GM12873 (cell line): Measurements from ENCODE around the gene PTPRK.

Experiments
- TF ChIP-seq, protein P1 (sequence below): IDR thresholded peaks from 2 replicates; pipeline ENCODE4 v1.5.1; 2012; ENCODE audit warnings: low read depth, mild to moderate bottlenecking, moderate library complexity, low read length, control low read depth; ENCODE audit not compliant: insufficient read depth; ENCODE audit errors: missing control alignments

The PTPRK gene

GRCh38 chr6:128541261-128541660 is 20.9 kb upstream of the PTPRK start:
- TF ChIP-seq, protein P1, sequence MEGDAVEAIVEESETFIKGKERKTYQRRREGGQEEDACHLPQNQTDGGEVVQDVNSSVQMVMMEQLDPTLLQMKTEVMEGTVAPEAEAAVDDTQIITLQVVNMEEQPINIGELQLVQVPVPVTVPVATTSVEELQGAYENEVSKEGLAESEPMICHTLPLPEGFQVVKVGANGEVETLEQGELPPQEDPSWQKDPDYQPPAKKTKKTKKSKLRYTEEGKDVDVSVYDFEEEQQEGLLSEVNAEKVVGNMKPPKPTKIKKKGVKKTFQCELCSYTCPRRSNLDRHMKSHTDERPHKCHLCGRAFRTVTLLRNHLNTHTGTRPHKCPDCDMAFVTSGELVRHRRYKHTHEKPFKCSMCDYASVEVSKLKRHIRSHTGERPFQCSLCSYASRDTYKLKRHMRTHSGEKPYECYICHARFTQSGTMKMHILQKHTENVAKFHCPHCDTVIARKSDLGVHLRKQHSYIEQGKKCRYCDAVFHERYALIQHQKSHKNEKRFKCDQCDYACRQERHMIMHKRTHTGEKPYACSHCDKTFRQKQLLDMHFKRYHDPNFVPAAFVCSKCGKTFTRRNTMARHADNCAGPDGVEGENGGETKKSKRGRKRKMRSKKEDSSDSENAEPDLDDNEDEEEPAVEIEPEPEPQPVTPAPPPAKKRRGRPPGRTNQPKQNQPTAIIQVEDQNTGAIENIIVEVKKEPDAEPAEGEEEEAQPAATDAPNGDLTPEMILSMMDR = no peak

- TF ChIP-seq, protein P1 = no peak
These were observed 18.4 kb upstream of the PTPRK start for GRCh38 chr6:128538763-128539162.

DNA sequence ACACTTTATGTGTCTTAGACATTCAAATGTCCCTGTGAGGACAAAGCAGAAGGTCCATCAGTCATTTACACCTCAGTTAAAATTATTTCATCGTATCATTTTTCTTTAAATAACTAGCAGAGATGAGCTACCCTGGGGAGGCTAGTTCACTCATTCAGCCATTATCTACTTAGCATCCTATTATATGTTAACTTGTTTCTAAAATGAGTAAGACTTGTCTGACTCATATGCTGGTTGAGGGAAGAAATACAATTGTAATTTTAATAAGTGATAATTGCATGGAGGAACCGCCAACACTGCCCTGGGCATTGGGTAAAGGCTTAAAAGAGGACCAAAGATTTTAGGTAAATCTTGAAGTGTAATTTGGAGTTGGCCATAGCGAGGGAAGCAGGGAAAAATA is 12.4 kb upstream of the PTPRK start:
- TF ChIP-seq, protein P1 = no peak

- TF ChIP-seq, protein P1 = no peak
These were observed 11.7 kb upstream of the PTPRK start for GRCh38 chr6:128532136-128532535.

DNA sequence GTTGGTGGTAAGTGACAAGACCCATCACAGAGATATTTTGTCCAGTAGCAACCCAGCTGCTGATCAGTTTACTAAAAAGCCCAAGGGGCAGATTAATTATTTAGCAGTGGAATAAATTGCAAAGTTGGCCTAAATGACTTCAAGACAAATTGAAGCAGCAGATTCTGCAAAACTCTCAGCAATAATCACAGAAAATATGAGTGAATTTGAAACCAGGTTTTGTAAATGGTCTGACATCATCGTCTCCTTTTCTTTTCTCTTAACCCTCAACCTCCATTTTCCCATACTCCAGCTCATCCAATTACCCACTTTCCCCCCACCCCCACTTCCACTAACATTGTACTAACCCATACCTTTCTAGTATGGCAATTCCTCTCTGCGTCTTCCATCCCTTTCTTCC is 11.3 kb upstream of the PTPRK start:
- TF ChIP-seq, protein P1 = no peak

DNA sequence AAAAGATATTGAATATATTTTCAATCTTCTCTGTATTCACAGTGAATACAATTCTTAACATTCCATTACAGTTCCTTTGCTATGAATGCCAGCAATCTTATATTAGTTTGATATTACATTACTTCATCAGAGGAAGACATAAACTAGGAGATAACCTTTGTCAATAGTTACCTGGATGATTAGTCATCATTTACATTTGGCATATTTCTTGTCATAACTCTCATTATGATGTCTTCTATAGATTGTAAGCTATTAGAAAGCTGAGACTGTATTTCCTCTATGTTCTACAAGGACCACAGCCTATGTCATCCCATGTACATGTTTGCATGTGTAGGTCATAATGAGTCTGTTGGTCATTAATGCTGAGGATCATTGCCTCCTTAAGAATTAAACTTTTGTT is 7.8 kb upstream of the PTPRK start:
- TF ChIP-seq, protein P1 = no peak

GRCh38 chr6:128527375-128527774 is 7.0 kb upstream of the PTPRK start:
- TF ChIP-seq, protein P1 = no peak

DNA sequence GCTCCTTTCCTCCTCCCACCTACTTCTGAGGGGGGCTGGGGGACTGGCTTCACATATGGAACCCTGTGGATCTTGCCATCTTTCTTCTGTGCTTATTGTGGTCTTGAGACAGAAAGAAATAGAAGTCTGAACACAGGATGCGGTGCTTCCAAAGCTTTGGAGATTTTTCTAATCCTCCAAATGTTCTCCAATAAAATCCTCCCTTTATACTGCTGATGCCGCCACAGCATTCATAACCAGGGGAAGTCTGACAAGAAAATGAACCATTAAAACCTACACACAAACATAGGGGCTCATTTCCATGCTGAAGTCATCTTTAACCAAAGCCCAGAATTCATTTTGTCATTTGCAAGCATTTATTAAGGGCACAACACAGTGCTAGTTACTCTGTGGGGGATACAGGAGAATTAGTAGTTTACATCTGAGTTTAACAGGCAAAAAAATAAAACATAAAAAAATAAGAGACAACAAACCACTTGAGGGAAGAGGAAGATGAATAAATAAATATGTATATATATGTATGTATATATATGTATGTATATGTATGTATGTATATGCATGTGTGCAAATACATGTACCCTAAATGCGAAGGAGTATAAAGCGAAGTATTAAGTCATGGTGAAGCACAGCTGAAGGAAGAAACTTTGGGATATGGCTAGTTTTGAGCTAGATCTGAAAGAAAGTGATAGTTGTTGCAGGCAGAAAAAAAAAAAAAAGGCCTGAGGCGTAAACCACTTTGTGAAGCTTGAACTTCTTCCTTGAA is 5.9 kb upstream of the PTPRK start:
- TF ChIP-seq, protein P1 = no peak
